ENCODE measurements around the gene MTMR2.
"Not testable (repeated sequence)": the region's sequence is repeated elsewhere in the genome, so short reads cannot be mapped to it uniquely, and the experiment has no call there.

MTMR2 gene

GRCh38 chr11:95816037-95816436, 107.9 kb downstream of the MTMR2 start:
- DNase-seq (ENCODE audit: low spot score): no peak

- not testable (repeated sequence) for DNase-seq (ENCODE audit: low spot score)
These were observed 112.9 kb downstream of the MTMR2 start for GRCh38 chr11:95811052-95811451.

GRCh38 chr11:95806464-95806863, 117.4 kb downstream of the MTMR2 start:
- not testable (repeated sequence) for DNase-seq (ENCODE audit: low spot score)

GRCh38 chr11:95805869-95806268, 118.0 kb downstream of the MTMR2 start:
- no peak for DNase-seq (ENCODE audit: low spot score)

- DNase-seq (ENCODE audit: low spot score): no peak
These were observed 119.9 kb downstream of the MTMR2 start for GRCh38 chr11:95803973-95804372.

- no peak for DNase-seq (ENCODE audit: low spot score)
These were observed 121.1 kb downstream of the MTMR2 start for GRCh38 chr11:95802806-95803205.

- no peak for DNase-seq (ENCODE audit: low spot score)
These were observed 123.5 kb downstream of the MTMR2 start for GRCh38 chr11:95800438-95800837.

- DNase-seq (ENCODE audit: low spot score): no peak
These were observed 124.4 kb downstream of the MTMR2 start for GRCh38 chr11:95799546-95799945.

- no peak for DNase-seq (ENCODE audit: low spot score)
These were observed 127.4 kb downstream of the MTMR2 start for GRCh38 chr11:95796501-95796900.

GRCh38 chr11:95795627-95796295, 128.1 kb downstream of the MTMR2 start:
- no peak for DNase-seq (ENCODE audit: low spot score)

GRCh38 chr11:95794086-95794485, 129.8 kb downstream of the MTMR2 start:
- DNase-seq (ENCODE audit: low spot score): no peak

- DNase-seq (ENCODE audit: low spot score): no peak
These were observed 130.8 kb downstream of the MTMR2 start for GRCh38 chr11:95793116-95793515.

GRCh38 chr11:95792700-95793099, 131.2 kb downstream of the MTMR2 start:
- no peak for DNase-seq (ENCODE audit: low spot score)

GRCh38 chr11:95792200-95792599, 131.7 kb downstream of the MTMR2 start:
- DNase-seq (ENCODE audit: low spot score): no peak

GRCh38 chr11:95791709-95792033, 132.2 kb downstream of the MTMR2 start:
- DNase-seq (ENCODE audit: low spot score): no peak

GRCh38 chr11:95790933-95791708, 132.8 kb downstream of the MTMR2 start:
- peak; percentile 90 for DNase-seq (ENCODE audit: low spot score)

- peak; percentile 98 for DNase-seq (ENCODE audit: low spot score)
These were observed 133.6 kb downstream of the MTMR2 start, which contains the start of gene CEP57 for GRCh38 chr11:95790123-95790932. Gene CEP57, plus strand, starts transcription at chr11:95790498. Its CDS starts 201 bp downstream, at chr11:95790699.

- peak; percentile 99 for DNase-seq (ENCODE audit: low spot score)
These were observed 134.3 kb downstream of the MTMR2 start, which contains the start of gene FAM76B for GRCh38 chr11:95789506-95790122. Gene FAM76B, minus strand, starts transcription at chr11:95789782. Its CDS starts 304 bp downstream, at chr11:95789478.

GRCh38 chr11:95788921-95789505, 134.9 kb downstream of the MTMR2 start:
- DNase-seq (ENCODE audit: low spot score): peak; percentile 46

Measured in SW480 (cell line).